Astrocyte (in vitro differentiated cells and primary cell): ENCODE data around the gene SLC38A11.

Source experiments
- CTCF ChIP-seq: IDR thresholded peaks from 2 replicates; pipeline ENCODE4 v1.5.1; 2011; ENCODE audit warnings: low read depth, mild to moderate bottlenecking, inconsistent platforms, low read length, moderate library complexity; ENCODE audit not compliant: insufficient read depth
- EZH2 ChIP-seq: IDR thresholded peaks from 2 replicates; pipeline ENCODE4 v1.6.1; 2012; ENCODE audit warnings: mild to moderate bottlenecking, low read length, inconsistent platforms; ENCODE audit not compliant: insufficient read depth

GRCh38 chr2:164984428-164984827 is 29.1 kb upstream of the SLC38A11 start:
- TF ChIP-seq CTCF, result no peak
- no peak for TF ChIP-seq EZH2
